Measurements from ENCODE around the gene WSCD1. TPM values are rescaled to one million over a fixed set of nuclear protein-coding genes. Genes with fewer than 3 reads are reported as not detected.
A peak's percentile ranks its signal among the peaks of the same experiment; 100 is the strongest.

The WSCD1 gene
- total RNA-seq, 1 experiment from 2014 or later, result not detected

DNA sequence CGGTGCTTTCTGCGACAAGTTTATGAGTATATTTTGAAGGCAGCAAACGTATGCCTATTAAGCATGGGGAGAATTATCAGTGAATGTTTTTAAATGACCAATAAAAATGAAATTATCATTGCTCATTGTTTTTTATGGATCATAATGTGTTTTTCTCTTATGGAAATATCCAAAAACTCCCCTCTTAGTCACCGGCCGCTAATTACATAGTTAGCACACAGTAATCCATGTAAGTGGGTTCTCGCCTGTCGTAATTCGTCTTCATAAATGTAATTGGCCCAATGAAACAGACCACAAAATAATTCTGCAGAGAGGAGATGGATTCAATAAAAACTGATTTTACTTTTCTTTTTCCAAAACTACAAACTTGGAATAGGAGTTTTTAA is 69.3 kb downstream of the WSCD1 start:
- in situ Hi-C loops (cut with HindIII; ENCODE audit: low sequenced_read_pairs), result no loop called here
- no peak for DNase-seq (ENCODE audit: low spot score)

DNA sequence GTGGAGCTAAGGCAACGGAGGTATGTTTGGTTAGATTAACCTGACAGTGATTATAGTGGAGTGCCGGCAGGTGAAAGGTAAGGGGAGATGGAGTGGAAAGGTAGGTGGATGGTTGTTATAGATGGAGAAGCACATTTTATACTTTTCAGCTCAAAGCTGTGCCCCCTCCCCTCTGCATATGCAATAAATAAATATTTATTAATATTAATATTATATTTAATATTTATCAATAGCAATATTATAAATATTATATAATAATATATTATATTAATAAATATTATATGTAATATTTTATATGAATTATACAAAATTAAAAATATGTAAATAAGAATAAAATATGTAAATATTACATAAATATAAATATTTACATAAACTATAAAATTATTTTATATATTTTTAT is 70.0 kb downstream of the WSCD1 start:
- no peak for DNase-seq (ENCODE audit: low spot score)
- in situ Hi-C loops (cut with HindIII; ENCODE audit: low sequenced_read_pairs), result no loop called here

DNA sequence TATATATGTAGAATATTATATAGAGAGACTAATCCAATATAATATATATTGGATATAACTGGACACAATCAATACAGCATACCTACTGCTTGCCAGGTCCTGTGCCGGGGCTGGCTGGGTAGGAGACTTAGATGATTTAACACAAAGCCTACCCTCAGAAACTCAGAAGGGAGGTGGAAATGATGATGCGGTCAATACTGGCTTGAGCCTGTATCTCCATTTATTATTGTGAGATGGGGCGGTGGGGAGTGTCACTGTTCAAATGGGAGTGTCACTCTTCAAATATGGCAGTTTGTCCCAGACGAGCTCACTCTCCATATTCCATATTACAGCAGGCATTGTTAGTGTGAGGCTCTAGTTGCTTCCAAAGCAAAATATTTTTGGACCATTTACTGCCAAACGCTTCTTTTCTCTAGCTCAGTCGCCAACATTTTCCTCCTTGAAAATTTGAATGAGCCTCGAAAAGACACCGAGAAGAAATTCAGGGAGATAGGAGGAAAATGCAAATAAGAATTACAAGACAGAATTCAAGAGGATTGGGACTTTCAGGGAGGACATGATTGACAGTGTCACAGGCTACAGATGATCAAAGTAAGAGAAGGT is 70.7 kb downstream of the WSCD1 start:
- in situ Hi-C loops (cut with HindIII; ENCODE audit: low sequenced_read_pairs), result no loop called here
- DNase-seq (ENCODE audit: low spot score), result no peak

DNA sequence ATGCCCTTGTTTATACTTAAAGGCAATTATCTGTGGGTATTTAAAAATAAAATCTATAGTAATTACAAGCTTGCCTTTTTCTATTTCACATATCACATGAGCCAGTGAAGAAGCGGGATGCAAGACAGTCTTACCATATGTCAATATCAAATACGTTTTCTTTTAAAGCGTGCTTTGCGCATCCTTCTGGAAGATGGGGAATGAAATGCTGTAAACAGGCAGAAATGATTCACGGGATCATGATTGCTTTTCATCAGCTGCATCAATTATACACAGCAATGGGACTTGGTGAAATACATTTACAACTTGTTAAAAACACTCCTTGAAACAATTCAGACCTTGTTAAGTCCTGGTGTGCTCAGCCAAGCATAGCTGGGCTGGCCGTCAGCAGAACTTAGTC is 72.5 kb downstream of the WSCD1 start:
- DNase-seq (ENCODE audit: low spot score), result no peak
- in situ Hi-C loops (cut with HindIII; ENCODE audit: low sequenced_read_pairs), result no loop called here

DNA sequence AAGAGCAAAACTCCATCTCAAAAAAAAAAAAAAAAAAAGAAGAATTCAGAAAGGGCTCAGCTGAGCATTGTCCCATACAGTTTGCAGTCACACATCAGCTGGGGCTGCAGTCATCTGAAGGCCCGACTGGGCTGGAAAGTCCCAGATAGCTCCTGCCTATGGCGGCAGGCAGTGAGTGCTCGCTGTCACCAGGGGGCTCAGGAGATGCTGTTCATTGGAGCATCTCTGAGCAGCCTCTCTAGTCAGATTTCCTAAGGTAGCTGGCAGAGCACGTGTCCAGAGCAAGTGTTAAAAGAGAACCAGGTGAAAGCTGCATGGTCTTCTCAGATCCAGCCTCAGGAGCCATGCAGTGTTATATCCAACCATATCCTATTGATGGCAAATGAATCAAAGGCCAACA is 75.8 kb downstream of the WSCD1 start:
- no peak for DNase-seq (ENCODE audit: low spot score)
- in situ Hi-C loops (cut with HindIII; ENCODE audit: low sequenced_read_pairs), result no loop called here

DNA sequence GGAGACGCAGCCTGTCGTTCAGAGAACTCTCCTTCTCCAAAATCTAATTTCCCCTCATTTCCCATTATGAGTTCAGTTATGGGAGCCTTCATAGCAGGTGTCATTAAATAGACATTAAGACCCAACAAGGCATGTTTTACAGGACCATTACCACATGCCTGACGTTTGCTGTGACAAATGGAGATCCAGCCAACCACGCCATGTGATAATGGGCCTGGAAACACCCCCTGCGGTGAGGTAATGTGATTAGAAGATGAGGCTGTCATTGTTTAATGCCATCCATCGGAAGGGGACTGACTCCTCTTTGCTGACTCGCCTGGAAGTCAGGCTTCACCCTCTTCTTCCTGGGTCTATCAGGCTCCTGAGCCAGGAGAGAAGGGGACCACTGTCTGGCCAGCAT is 76.9 kb downstream of the WSCD1 start:
- in situ Hi-C loops (cut with HindIII; ENCODE audit: low sequenced_read_pairs), result no loop called here

DNA sequence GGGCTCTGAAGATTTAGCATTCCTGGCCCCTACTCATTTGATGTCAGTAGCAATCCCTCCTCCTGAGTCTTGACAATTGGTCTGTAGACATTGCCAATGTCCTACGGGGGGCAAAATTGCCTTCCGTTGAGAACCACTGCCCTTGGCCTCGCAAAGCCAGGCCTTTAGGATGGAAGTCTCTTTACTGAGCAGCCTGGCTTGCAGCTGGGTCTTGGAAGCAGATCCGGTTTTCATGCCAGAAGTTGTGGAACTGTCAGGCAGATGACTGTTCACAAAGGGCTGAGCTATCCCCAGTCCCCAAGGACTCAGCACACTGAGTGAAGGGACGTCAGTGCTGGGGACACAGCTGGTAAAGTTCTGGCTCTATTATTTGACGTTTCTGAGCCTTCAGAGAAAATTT is 83.2 kb downstream of the WSCD1 start:
- in situ Hi-C loops (cut with HindIII; ENCODE audit: low sequenced_read_pairs), result no loop called here
- peak; percentile 32 for DNase-seq (ENCODE audit: low spot score)

More for the DNA sequence above, 76.9 kb downstream of the WSCD1 start:
- no peak for DNase-seq (ENCODE audit: low spot score)

DNA sequence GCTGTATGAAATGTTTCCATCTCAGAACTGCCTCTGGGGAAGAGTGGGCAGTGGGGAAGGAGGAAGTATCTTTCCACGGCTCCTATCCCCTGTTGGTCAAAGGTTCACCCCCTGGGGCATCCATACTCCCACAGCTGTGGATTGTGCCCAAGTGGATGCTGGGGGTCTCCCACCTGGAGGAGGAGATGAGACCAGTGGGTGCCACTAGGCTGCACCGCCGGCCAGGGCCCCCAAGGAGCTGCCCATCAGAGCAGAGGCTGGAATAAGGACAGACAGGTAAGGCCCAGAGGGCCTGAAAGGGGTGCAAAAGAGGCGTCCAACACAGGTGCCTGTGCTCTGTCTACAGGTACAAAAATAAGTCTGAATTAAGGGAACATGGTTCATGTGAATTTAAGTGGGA is 87.5 kb downstream of the WSCD1 start:
- in situ Hi-C loops (cut with HindIII; ENCODE audit: low sequenced_read_pairs), result no loop called here
- no peak for DNase-seq (ENCODE audit: low spot score)

DNA sequence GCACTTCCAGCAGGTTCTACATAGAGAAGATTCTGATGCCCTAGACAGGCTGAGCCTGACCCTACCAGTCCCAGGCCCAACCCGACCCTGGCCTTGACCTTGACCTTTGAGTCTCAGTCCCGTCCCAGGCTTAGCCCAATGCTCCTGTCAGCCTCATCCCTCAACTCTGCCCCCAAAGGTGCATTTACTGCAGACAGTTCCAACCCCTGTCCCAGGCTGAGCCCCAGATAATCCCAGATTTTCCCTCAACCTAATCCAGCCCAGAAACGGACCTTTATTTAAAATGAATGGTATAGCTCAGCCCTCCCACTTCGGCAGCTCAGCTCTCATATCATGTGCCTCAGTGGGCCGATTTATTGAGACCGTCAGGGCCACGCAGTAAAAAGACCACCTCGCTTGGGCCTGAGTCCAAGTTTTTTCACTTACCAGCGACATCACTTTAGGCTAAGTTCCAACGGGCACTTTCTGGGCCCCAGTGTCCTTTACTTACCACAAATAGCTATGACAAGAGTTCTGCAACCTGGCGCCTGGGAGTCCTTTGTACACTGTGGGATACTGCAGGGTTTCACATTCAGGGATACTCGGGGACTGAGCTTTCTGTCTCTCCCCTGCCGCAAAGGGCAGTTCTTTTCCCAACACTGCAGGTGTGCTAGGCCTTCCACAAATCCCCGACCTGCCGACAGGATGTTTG is 89.5 kb downstream of the WSCD1 start:
- in situ Hi-C loops (cut with HindIII; ENCODE audit: low sequenced_read_pairs), result no loop called here
- no peak for DNase-seq (ENCODE audit: low spot score)

DNA sequence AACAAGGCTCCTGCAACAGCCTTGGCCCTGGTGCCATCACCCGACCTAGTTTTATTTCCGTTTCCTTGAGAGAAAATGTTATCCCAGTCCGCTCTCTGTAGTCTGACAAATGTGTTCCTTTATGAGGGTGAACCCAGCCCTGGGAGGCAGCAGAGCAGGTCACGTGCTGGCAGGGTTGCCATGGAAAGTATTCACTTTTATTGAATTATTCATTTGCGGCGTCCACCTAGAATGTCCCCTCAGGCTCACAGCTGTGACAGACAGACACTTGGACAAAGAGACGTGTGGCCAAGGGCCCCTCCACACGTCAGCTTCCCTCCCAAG is 90.0 kb downstream of the WSCD1 start:
- no peak for DNase-seq (ENCODE audit: low spot score)
- in situ Hi-C loops (cut with HindIII; ENCODE audit: low sequenced_read_pairs), result no loop called here

DNA sequence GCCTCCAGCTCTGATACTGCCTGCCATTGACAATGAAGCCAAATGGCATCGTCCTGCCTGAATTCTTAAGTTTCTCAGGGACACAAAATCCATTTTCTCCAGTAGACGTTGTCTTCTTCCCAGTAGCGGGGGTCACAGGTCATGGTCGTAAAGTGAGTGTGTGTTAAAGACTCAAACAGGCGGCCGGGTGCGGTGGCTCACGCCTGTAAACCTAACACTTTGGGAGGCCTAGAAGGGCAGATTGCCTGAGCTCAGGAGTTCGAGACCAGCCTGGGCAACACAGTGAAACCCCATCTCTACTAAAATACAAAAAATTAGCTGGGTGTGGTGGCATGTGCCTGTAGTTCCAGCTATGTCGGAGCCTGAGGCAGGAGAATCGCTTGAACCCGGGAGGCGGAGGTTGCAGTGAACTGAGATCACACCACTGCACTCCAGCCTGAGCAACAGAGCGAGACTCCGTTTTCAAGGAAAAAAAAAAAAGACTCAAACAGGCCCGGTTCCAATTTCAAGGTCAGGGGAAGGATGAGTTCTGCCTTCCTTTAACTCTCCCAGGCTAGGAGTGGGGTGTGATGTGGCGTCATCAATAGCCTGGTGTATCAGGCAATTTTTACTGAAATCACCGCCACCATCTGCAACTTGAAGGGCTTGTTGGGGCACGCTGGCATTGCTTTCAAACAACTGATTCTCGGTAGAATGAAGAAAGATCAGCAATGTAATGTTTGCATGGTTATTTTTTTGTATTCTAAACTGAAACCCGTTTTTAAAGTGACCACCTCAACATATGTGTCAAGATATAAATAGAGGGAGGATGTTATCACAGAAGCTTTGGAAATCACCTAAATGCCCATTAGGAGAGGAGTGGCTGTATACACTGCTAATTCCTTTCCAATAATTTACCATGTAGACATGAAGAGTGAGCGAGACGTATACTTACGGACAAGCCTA is 91.0 kb downstream of the WSCD1 start:
- in situ Hi-C loops (cut with HindIII; ENCODE audit: low sequenced_read_pairs), result no loop called here
- no peak for DNase-seq (ENCODE audit: low spot score)

DNA sequence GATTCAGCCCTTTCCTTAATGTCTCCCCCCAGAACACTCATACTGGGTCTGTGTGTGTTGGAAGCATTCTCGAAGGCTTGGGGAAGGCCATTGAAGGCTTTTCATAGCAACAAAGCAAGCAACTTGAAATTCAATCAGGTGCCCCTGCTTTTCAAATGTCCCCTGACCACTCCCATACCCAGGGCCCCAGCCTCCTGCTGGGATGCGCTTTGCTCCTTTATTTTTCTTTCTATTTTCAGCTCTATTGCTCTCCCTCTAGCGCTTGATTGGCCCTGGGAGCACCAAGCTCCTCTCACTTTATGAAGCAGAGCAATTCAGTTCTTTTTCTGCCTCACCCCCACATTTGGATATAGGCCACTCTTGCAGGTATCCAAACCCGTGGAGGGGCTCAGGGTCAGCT is 92.0 kb downstream of the WSCD1 start:
- DNase-seq (ENCODE audit: low spot score), result no peak
- in situ Hi-C loops (cut with HindIII; ENCODE audit: low sequenced_read_pairs), result no loop called here

DNA sequence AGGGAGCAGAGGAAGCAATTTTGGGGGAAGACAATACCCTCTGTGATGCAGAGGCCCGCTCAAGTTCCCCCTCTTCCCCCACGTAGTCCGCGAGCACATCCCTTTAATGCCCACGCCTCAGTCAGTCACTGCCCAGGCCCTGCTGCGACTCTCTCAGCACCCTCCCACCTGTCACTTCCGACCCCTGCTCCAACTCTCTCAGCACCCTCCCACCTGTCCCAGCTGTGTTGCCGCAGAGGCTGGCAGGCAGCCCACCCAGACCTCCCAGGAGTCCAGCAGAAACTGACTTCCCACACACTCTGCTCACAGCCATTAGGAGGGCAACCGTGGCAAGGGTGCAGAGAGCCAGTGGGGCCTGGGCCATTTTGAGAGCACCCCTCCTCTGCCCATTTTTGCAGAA is 92.7 kb downstream of the WSCD1 start:
- DNase-seq (ENCODE audit: low spot score), result no peak
- in situ Hi-C loops (cut with HindIII; ENCODE audit: low sequenced_read_pairs), result no loop called here

DNA sequence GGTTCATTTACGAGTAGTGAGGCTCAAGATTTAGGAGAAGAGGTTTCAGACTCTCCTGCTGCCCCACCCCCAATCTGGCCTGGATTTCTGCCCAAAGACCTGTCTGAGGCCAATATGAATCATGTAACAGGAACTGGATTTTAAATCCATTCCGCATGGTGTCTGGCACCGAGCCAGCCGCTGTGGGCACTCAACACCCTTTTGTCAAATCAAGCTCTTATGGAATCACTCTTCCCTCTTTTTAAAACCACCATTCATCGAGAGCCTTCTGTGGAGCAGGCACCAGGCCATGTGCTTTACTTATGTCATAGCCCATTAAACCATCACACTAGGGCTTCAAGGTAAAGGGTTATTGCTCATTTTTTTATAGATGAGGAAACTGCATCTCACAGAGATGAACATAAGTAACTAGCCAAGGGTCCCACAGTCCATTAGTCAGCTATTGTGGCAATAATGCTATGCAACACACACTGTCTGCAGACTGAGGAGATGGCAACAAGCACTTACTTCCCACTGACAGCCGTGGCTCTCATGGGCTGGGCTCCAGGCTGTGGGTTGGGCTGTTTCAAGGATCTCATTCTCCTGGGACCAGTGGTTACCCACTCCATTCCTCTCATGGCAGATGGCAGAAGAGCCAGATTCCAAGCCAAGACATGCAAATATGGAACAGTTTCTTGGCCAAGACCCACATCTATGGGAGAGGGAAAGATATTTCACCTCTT is 93.6 kb downstream of the WSCD1 start:
- DNase-seq (ENCODE audit: low spot score), result peak; percentile 47
- in situ Hi-C loops (cut with HindIII; ENCODE audit: low sequenced_read_pairs), result no loop called here

DNA sequence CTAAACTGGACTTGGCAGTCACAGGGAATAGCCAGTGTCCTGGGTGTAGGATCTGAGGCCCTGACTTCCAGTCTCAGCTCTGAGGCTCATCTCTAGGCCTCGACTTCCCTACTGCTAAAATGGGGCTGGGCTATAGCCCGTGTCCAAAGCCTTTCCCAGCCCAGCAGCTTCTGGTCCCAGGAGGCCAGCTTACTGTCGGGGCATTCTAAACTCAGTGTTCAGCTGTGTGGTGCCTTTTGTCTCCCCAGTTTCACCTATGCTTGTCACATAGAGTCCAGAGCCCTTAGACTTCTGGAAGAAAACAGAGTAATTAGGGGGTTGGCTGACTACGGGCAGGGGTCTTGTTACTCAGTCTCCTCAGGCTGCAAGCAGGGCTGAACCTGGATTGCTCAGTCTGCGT is 94.8 kb downstream of the WSCD1 start:
- in situ Hi-C loops (cut with HindIII; ENCODE audit: low sequenced_read_pairs), result no loop called here
- no peak for DNase-seq (ENCODE audit: low spot score)

DNA sequence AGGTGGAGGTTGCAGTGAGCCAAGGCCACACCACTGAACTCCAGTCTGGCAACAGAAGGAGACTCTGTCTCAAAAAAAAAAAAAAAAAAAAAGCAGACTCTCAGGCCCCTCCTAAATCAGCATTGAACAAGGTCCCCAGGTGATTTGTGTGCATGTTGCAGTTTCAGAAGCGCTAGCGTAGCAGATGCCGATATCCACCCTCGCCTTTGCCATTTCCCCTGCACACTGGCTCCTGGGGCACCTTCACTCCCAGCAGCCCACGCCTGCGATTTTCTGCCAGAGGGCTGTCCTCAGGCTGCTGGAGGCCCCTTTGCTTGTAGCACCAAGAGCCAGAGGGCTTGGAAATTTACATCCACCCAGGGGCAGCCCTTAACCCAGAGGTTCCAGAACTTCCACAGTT is 95.6 kb downstream of the WSCD1 start:
- in situ Hi-C loops (cut with HindIII; ENCODE audit: low sequenced_read_pairs), result no loop called here

DNA sequence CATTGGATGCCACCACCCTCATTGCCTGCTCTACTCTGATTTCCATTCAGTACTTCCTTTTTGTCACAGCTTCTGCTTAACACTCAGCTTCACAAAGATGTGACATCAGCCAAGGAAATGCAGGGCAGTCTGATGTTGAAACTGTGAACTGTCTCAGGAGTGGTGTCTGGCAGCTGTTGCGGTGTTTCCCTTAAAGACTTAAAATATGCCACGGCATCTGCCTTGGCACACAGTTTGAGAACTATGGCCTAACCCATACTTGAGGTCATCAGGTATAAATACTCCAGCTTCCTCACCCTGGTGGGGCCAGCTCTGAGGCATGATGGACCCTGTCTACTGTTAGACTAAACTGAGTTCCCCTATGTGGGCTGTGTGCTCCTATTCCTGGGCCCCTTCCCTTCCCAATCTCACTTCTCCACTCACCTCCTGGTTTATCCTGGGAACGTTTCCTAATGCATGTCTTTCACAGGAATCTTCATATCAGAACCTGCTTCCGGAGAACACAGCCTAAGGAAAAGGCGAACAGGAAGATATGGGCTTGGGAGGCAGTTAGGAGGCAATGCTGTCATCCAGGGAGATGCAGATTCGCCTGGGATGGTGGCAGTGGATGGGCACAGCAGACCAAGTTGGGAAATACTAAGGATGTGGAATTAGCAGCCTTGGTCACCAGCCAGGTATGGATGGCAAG is 96.5 kb downstream of the WSCD1 start:
- in situ Hi-C loops (cut with HindIII; ENCODE audit: low sequenced_read_pairs), result no loop called here
- DNase-seq (ENCODE audit: low spot score), result no peak

More for the DNA sequence above, 95.6 kb downstream of the WSCD1 start:
- DNase-seq (ENCODE audit: low spot score), result no peak

DNA sequence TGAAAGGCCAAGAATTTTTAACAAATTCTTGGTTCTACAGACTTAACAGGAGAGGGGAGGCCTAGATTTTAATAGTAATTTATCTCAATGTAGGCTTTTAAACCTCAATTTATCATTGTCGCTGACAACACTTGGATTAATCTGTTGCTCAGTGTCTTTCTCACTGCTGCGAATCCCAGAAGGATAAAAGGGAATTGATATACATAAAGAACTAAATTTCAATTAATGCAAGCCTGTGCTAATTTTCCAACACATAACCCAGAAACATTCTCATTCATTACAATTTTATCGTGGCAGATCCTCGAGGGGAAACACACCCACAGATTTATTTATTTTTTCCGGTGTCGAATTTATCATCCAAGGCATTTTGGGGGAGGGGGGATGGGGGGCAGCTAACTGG is 98.1 kb downstream of the WSCD1 start:
- in situ Hi-C loops (cut with HindIII; ENCODE audit: low sequenced_read_pairs), result no loop called here
- DNase-seq (ENCODE audit: low spot score), result no peak

DNA sequence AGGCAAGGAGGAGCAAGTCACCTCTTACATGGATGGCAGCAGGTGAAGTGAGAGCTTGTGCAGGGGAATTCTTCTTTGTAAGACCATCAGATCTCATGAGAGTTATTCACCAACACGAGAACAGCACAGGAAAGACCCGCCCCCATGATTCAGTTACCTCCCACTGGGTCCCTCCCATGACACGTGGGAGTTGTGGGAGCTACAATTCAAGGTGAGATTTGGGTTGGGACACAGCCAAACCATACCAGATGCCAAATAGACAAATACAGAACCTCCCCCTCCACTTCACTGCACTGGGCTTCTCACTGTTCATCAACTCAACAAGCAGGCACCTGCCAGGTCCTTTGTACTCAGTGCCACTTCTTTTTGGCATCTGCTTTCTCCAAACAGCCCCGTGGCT is 100.2 kb downstream of the WSCD1 start:
- no peak for DNase-seq (ENCODE audit: low spot score)
- in situ Hi-C loops (cut with HindIII; ENCODE audit: low sequenced_read_pairs), result no loop called here
